Caco-2 (cell line): ENCODE measurements around the gene UNC80. TPM values are rescaled to one million over a fixed set of nuclear protein-coding genes. Genes with fewer than 3 reads are reported as not detected.

Experiments
- Bru-seq: library from RNA; stranded (reverse); fragments of 400-500 nt; gene quantifications from one replicate; lab custom pipeline; 2021; lab: Mats Ljungman, UMichigan
- BruChase-seq, 2 experiments: library from RNA; stranded (reverse); fragments of 400-500 nt; gene quantifications; one replicate each; lab custom pipeline; 2021; lab: Mats Ljungman, UMichigan
- BruUV-seq: library from RNA; stranded (reverse); fragments of 400-500 nt; replicated peaks from 2 replicates; lab custom pipeline; 2021; lab: Mats Ljungman, UMichigan
- CTCF ChIA-PET: fragments of 300-600 bp; sonication (Branson Sonifier 250); formaldehyde crosslinking; loops from one replicate; lab custom pipeline; 2022; ENCODE audit warnings: antibody characterized with exemption; lab: Charles Lee
- POLR2A ChIA-PET: fragments of 300-600 bp; sonication (Branson Sonifier 250); formaldehyde crosslinking; loops from one replicate; lab custom pipeline; 2022; ENCODE audit warnings: antibody characterized with exemption; lab: Charles Lee
- DNase-seq, 2 experiments: peaks; one replicate each; pipeline versions ENCODE4 v3.0.0 to v3.0.0-alpha.2; 2020 to 2022
- H3K27me3 ChIP-seq: replicated peaks from 2 replicates; pipeline ENCODE4 v1.6.0; 2011; ENCODE audit warnings: low read length; ENCODE audit not compliant: control insufficient read depth, insufficient read depth
- H3K36me3 ChIP-seq: 2 replicates; pipeline ENCODE4 v1.5.1; 2011; ENCODE audit warnings: low read length; ENCODE audit not compliant: control insufficient read depth, insufficient read depth
- H3K4me1 ChIP-seq: fragments of 250-450 bp; sonication (Bioruptor Pico); 2 replicates; pipeline ENCODE4 v1.5.1; 2020; ENCODE audit warnings: mild to moderate bottlenecking
- H3K4me3 ChIP-seq: 2 replicates; pipeline ENCODE4 v1.5.1; 2011; ENCODE audit warnings: low read depth, mild to moderate bottlenecking, control low read depth, low read length
- H3K9me3 ChIP-seq: fragments of 250-450 bp; sonication (Bioruptor Pico); 2 replicates; pipeline ENCODE4 v1.5.1; 2020; ENCODE audit warnings: mild to moderate bottlenecking, moderate library complexity
- H3K27ac Mint-ChIP-seq: one replicate; pipeline ENCODE4 v1.8.0; 2022; ENCODE audit warnings: mixed read lengths; ENCODE audit not compliant: unreplicated experiment
- H3K27me3 Mint-ChIP-seq: one replicate; pipeline ENCODE4 v1.8.0; 2022; ENCODE audit warnings: mixed read lengths; ENCODE audit not compliant: insufficient read depth, unreplicated experiment
- H3K36me3 Mint-ChIP-seq: one replicate; pipeline ENCODE4 v1.8.0; 2022; ENCODE audit warnings: mild to moderate bottlenecking, mixed read lengths; ENCODE audit not compliant: insufficient read depth, unreplicated experiment
- H3K4me1 Mint-ChIP-seq: one replicate; pipeline ENCODE4 v1.8.0; 2022; ENCODE audit warnings: low read depth, mixed read lengths; ENCODE audit not compliant: unreplicated experiment
- H3K4me3 Mint-ChIP-seq: one replicate; pipeline ENCODE4 v1.8.0; 2022; ENCODE audit warnings: mild to moderate bottlenecking, moderate library complexity, mixed read lengths; ENCODE audit not compliant: unreplicated experiment
- H3K9me3 Mint-ChIP-seq: one replicate; pipeline ENCODE4 v1.8.0; 2022; ENCODE audit warnings: mixed read lengths; ENCODE audit not compliant: unreplicated experiment
- intact Hi-C: fragments of 100-400 bp; cut with micrococcal nuclease; formaldehyde crosslinking; loops from one replicate; pipeline ENCODE4 v1.10.0; 2022; ENCODE audit not compliant: unreplicated experiment
- long read RNA-seq: library from polyadenylated mRNA; stranded (forward); transcript quantifications from one replicate; pipeline ENCODE4 v2.0.0, GENCODE V29; 2022
- total RNA-seq: library from RNA; stranded (reverse); gene quantifications from 2 replicates; pipeline ENCODE4 v1.2.3, GENCODE V29; 2022
- TF ChIP-seq, protein P1 (sequence below), 2 experiments: fragments of 200-600 bp in 1 of 2; IDR thresholded peaks; 1 replicate in 1 of 2; 2 replicates in 1 of 2; pipeline versions ENCODE4 v1.5.1 to v1.8.0; 2011 to 2022; ENCODE audit warnings: antibody characterized with exemption in 1 of 2, control low read depth in 1 of 2, inconsistent platforms in 1 of 2, low read depth in 1 of 2, low read length in 1 of 2, mild to moderate bottlenecking in 1 of 2, moderate library complexity in 1 of 2; ENCODE audit not compliant: insufficient read depth in 1 of 2, severe bottlenecking in 1 of 2, unreplicated experiment in 1 of 2

Gene UNC80, protein sequence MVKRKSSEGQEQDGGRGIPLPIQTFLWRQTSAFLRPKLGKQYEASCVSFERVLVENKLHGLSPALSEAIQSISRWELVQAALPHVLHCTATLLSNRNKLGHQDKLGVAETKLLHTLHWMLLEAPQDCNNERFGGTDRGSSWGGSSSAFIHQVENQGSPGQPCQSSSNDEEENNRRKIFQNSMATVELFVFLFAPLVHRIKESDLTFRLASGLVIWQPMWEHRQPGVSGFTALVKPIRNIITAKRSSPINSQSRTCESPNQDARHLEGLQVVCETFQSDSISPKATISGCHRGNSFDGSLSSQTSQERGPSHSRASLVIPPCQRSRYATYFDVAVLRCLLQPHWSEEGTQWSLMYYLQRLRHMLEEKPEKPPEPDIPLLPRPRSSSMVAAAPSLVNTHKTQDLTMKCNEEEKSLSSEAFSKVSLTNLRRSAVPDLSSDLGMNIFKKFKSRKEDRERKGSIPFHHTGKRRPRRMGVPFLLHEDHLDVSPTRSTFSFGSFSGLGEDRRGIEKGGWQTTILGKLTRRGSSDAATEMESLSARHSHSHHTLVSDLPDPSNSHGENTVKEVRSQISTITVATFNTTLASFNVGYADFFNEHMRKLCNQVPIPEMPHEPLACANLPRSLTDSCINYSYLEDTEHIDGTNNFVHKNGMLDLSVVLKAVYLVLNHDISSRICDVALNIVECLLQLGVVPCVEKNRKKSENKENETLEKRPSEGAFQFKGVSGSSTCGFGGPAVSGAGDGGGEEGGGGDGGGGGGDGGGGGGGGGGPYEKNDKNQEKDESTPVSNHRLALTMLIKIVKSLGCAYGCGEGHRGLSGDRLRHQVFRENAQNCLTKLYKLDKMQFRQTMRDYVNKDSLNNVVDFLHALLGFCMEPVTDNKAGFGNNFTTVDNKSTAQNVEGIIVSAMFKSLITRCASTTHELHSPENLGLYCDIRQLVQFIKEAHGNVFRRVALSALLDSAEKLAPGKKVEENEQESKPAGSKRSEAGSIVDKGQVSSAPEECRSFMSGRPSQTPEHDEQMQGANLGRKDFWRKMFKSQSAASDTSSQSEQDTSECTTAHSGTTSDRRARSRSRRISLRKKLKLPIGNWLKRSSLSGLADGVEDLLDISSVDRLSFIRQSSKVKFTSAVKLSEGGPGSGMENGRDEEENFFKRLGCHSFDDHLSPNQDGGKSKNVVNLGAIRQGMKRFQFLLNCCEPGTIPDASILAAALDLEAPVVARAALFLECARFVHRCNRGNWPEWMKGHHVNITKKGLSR (N-terminal part only)
- total RNA-seq (not detected in 2 replicates), Bru-seq, nascent RNA (percentile 2 among the genes with signal in this experiment), BruChase-seq, experiment 1, labeled RNA remaining after a 2-hour chase (percentile 0 among the genes with signal in this experiment), BruChase-seq, experiment 2, labeled RNA remaining after a 6-hour chase (percentile 0 among the genes with signal in this experiment)
- long read RNA-seq: 0 reads

DNA sequence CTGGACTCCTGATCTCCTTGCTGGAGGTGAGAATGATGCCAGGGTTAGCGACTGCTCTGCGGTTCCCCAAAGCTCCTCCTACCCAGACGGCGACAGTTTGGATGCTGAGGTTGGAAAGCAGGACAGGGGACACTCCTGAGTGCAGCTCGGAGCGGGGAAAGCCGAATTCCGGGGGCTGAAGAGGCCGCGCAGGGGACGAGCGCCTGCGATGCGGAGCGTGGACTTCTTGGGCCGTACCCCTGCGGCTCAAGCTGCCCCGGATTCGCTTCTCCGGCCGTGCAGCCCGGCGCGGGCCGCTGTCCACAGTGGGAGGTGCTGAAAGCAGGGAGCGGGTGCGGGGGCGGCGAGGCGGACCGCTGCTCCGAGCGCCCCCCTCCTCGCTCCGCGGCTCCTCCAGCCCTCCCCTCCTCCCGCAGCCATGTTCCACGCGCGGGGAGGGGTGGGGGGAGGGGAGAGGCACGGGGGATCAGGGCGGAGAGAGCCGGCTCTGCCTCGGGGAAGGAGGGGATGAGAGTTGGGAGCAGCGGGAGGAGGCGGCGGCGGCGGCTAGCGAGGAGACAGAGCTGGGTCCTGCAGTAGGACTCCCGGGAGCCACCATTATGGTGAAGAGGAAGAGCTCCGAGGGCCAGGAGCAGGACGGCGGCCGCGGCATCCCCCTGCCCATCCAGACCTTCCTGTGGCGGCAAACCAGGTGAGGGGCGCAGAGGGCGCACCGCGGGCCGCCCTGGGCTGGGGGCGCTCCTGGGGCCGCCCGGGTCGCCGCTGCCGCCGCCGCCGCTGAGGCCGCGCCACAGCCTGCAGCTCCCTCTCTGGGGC is at the start of gene UNC80:
TSS of gene UNC80 (plus strand) at position 359 of the 816 bp plus-strand sequence. CDS start at position 600, 241 bp downstream.
- Mint-ChIP-seq H3K9me3 (no peaks in the 10 kb centered on the region), H3K4me3 (no peak within 1 kb of the TSS), H3K4me1 (no peaks in the 10 kb centered on the region), H3K27ac (no peak within 1 kb of the TSS), H3K36me3 (no peaks in the 10 kb centered on the region), H3K27me3 (peaks cover 6% of the 10 kb centered on the region)
- Histone ChIP-seq H3K27me3 (no peaks in the 10 kb centered on the region), H3K9me3 (no peaks in the 10 kb centered on the region), H3K36me3 (no peaks in the 10 kb centered on the region), H3K4me3 (no peak within 1 kb of the TSS), H3K4me1 (no peaks in the 10 kb centered on the region)
- CTCF ChIA-PET: no interaction called here
- TF ChIP-seq, protein P1, sequence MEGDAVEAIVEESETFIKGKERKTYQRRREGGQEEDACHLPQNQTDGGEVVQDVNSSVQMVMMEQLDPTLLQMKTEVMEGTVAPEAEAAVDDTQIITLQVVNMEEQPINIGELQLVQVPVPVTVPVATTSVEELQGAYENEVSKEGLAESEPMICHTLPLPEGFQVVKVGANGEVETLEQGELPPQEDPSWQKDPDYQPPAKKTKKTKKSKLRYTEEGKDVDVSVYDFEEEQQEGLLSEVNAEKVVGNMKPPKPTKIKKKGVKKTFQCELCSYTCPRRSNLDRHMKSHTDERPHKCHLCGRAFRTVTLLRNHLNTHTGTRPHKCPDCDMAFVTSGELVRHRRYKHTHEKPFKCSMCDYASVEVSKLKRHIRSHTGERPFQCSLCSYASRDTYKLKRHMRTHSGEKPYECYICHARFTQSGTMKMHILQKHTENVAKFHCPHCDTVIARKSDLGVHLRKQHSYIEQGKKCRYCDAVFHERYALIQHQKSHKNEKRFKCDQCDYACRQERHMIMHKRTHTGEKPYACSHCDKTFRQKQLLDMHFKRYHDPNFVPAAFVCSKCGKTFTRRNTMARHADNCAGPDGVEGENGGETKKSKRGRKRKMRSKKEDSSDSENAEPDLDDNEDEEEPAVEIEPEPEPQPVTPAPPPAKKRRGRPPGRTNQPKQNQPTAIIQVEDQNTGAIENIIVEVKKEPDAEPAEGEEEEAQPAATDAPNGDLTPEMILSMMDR (IDR thresholded peaks at IDR 0.05; ENCODE audit: insufficient read depth in 1 of 2, low read depth in 1 of 2, low read length in 1 of 2, severe bottlenecking in 1 of 2, unreplicated experiment in 1 of 2): no peak
- DNase-seq: peak in 1 of 2 experiments; percentile 10
- no TSS peak for BruUV-seq
- intact Hi-C loops: no loop called here
- POLR2A ChIA-PET: no interaction called here

DNA sequence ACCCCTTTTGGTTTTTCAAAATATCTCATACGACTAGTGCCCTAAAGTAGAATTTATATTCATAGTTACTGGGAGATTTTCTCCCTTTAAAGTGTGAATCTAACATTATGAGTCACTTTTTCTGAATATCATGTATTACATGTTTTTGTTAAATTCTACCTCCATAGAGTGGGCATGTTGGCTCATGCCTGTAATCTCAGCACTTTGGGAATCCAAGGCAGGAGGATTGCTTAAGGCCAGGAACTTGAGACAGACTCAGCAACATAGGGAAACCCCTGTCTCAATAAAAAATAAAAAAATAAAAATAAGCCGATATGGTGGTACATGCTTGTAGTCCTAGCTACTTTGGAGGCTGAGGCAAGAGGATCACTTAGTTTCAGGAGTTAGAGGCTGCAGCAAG is 45.3 kb upstream of the UNC80 start:
- no peak overlapping the region for H3K27ac Mint-ChIP-seq
- no peaks in the 10 kb centered on the region for H3K36me3 Mint-ChIP-seq
- DNase-seq: no peak
- BruUV-seq: no TSS peak
- Histone ChIP-seq H3K4me3 (no peak overlapping the region), H3K4me1 (no peaks in the 10 kb centered on the region), H3K36me3 (no peaks in the 10 kb centered on the region), H3K9me3 (no peaks in the 10 kb centered on the region), H3K27me3 (no peaks in the 10 kb centered on the region)
- no peak overlapping the region for H3K4me3 Mint-ChIP-seq
- no peaks in the 10 kb centered on the region for H3K4me1 Mint-ChIP-seq
- intact Hi-C loops: no loop called here
- no peaks in the 10 kb centered on the region for H3K9me3 Mint-ChIP-seq
- ChIA-PET POLR2A (no interaction called here), CTCF (no interaction called here)
- TF ChIP-seq, protein P1 (IDR thresholded peaks at IDR 0.05; ENCODE audit: insufficient read depth in 1 of 2, low read depth in 1 of 2, low read length in 1 of 2, severe bottlenecking in 1 of 2, unreplicated experiment in 1 of 2): no peak
- H3K27me3 Mint-ChIP-seq: peaks cover 7% of the 10 kb centered on the region
